AG10803 (cell line): ENCODE measurements around the gene PPP1R16B.

Source experiments
- DNase-seq: peaks from one replicate; pipeline ENCODE4 v3.0.0; 2010; ENCODE audit warnings: low read depth
- H3K4me3 ChIP-seq: 2 replicates; pipeline ENCODE4 v1.5.1; 2011; ENCODE audit warnings: mild to moderate bottlenecking, low read length, control low read depth
- TF ChIP-seq, protein P1 (sequence below): conservative IDR thresholded peaks from 2 replicates; pipeline ENCODE4 v1.5.1; 2011; ENCODE audit warnings: mild to moderate bottlenecking, low read length, control low read depth, inconsistent platforms

Gene PPP1R16B

DNA sequence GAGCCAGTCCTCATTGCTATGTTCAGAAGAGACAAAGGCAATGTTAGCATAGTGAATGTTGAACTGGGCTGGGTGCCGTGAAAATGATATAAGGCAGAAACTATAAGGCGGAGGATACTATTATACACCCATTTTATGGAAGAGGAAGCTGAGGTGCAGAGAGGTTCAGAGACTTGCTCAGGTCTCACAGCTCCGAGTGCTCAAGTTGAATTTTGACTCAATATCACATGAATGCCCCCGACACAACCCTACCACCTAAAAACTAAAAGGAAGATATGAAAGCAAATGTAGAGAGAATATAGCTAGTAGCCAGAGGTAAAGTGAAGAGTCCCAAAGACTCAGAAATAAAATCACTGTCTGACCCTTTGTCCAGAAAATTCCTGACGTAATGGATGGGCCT is 56.7 kb downstream of the PPP1R16B start:
- TF ChIP-seq, protein P1, sequence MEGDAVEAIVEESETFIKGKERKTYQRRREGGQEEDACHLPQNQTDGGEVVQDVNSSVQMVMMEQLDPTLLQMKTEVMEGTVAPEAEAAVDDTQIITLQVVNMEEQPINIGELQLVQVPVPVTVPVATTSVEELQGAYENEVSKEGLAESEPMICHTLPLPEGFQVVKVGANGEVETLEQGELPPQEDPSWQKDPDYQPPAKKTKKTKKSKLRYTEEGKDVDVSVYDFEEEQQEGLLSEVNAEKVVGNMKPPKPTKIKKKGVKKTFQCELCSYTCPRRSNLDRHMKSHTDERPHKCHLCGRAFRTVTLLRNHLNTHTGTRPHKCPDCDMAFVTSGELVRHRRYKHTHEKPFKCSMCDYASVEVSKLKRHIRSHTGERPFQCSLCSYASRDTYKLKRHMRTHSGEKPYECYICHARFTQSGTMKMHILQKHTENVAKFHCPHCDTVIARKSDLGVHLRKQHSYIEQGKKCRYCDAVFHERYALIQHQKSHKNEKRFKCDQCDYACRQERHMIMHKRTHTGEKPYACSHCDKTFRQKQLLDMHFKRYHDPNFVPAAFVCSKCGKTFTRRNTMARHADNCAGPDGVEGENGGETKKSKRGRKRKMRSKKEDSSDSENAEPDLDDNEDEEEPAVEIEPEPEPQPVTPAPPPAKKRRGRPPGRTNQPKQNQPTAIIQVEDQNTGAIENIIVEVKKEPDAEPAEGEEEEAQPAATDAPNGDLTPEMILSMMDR: no peak
- no peak for DNase-seq
- H3K4me3 ChIP-seq: no peak overlapping the region

DNA sequence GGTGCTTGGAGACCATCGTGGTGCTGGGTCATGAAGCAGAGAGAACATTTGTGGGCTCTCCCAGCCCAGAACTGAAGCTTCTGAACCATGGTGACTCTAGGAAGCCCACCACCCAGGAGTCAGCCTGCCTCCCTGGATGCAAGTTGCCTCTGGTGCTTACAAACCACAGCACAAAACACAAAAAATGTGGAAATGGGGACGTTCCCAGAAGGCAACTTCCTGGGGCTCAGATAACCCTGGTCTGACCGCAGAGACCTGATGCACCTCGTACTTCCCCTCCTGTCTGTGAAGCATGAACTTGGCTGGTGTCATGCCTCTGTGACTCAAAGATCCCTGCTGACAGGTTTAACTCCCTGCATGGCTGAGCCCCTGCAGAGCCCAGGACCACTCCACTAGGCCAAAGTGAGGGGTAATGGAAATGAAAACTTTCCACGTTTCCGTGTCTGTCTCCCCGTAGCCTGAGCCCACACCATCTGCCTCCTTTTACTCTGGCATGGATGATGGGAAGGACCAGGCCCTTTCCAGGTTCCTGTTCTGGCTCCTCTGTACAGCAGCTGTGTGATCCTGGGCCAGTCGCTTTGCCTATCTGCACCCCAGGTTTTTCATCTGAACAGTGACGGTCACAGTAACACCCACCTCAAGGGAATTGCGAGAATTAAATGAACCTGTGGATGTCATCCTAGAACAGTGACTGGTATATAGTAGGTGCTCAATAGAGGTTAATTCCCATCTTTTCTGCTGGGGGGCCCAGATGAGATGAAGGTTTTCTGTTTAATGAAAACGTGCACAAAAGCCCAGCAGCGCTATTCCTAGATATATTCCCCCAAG is 57.7 kb downstream of the PPP1R16B start:
- no peak overlapping the region for H3K4me3 ChIP-seq
- no peak for DNase-seq
- TF ChIP-seq, protein P1: no peak

DNA sequence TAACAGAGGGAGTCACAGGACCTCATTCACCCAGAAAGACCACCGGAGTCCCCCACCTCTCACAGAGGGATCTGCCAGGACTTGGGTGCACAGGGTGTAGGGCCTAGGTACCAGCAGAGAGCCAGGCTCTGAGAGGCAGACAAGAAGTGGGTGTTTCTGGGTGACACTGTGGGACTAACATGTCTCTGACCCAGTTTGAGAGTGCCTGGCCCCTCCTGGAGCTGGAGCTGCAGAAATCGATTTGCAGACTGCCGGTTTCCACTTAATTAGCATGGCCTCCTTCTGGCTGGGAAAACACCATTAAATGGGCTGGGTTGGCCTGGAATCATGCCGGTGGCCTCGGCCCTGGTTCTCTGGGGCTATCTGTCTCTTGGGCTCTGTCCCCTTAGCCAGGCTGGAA is 59.2 kb downstream of the PPP1R16B start:
- no peak for DNase-seq
- TF ChIP-seq, protein P1: no peak

DNA sequence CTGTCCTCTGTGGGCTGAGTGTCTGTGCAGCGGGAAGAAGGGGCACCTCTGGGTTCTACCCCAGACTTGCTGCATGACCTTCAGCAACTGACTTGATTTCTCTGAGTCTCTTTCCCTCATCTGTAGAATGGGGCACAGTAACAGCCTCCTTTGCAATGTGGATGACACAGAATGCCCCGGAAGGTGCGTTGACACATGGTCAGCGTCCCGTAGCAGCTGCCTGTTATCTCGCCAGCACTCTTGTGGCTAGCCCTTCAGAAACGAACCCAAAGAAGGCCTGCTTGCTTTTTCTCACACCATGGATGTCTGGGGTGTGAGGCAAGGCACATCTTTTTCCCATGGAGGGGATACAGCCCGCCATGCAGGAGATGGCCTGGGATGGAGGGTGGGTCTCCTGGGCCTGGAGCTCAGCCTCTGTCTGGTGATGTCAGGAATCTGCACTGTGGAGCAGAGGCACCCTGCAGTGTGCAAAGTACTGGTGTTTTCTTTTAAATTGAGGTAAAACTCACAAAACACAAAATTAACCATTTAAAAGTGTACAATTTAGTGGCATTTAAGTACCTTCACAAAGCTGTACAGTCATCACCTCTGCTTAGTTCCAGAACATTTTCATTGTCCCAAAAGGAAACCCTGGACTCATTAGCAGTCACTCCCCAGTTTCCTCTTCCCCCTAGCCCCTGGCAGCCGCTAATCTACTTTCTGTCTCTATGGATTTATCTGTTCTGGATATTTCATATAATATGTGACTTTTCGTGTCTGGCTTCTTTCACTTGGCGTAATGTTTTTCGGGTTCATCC is 61.0 kb downstream of the PPP1R16B start:
- TF ChIP-seq, protein P1: no peak
- H3K4me3 ChIP-seq: no peak overlapping the region
- DNase-seq: no peak

More for the DNA sequence above, 59.2 kb downstream of the PPP1R16B start:
- H3K4me3 ChIP-seq: no peak overlapping the region

DNA sequence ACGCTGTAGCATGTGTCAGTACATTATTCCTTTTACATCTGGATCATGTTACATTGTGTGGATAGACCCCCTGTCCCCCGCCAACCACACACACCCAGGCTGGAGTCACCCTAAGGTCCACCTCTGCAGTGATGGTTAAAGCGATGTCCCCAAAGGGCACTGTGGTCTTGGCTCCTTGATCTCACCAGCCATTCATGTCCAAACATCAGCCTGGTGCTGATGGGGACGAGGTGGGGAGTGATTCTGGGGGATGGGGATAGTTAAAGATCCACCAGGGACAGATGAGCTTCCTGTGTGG is 61.5 kb downstream of the PPP1R16B start:
- H3K4me3 ChIP-seq: no peak overlapping the region
- no peak for DNase-seq
- TF ChIP-seq, protein P1: no peak

DNA sequence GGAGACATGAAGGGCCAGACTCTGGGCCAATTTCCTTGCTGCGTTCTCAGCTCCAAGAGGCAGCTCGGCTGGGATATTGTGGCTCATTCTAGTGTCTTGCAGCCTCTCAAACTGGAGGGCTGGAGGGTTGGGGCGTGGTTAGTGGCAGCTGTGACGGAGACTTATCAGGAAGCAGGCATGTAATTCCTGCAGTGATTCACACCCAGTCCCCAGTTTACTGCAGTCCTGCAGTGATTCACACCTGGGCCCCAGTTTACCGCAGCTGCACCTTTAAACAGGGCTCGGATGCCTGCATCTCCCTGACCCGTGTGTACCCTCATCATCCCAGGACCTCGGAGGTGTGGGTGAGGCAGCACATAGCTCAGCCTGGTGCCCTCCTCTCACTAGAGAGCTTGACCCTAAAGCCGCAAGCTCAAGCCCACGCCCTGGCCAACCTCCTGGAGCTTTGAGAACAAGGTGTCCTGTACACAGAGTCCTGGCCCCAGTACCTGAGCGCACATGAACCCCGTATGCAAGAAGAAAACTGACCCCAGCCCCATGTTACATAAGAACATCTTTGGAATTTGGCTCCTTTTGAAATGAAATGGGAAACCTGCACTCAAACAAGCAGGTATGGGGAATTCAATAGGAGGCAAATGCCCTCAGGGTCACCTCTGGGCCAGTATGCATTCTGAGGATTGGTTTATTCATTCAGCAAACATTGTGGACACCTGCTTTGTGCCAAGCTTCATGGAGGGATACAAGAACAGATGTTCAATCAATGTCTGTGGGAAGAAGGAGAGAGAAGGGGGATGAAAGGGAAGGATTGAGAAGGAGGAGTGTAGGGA is 65.4 kb downstream of the PPP1R16B start:
- no peak for DNase-seq
- TF ChIP-seq, protein P1: no peak
- H3K4me3 ChIP-seq: no peak overlapping the region
